Measurements from ENCODE around the gene STMND1.

DNA sequence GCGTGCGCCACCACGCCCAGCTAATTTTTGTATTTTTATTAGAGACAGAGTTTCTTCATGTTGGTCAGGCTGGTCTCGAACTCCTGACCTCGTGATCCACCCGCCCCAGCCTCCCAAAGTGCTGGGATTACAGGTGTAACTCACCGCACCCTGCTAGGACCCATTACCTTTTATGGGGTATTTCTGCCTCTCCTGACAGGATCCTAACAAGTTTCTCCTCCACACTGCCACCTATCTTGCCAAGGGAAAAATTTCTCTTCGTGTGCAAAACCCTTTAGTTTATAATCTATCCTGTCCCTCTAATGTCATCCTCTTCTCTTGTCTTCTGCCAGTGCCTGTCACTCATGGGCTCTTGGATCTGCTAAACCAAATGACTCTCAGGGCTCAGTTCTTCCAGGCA is 1.9 kb downstream of the STMND1 start:
- TF ChIP-seq CTCF (IDR thresholded peaks at IDR 0.05) (no peak), FOXP1 (CRISPR knock-in tag; IDR thresholded peaks at IDR 0.05; ENCODE audit: borderline replicate concordance) (no peak), SMAD4 (CRISPR knock-in tag; IDR thresholded peaks at IDR 0.05) (no peak), AFF4 (CRISPR knock-in tag; IDR thresholded peaks at IDR 0.05; ENCODE audit: borderline replicate concordance) (no peak), ZNF121 (CRISPR knock-in tag; IDR thresholded peaks at IDR 0.05) (no peak), TCF7 (CRISPR knock-in tag; IDR thresholded peaks at IDR 0.05; ENCODE audit: low read depth) (no peak), SOX15 (CRISPR knock-in tag; IDR thresholded peaks at IDR 0.05) (no peak), ZNF263 (CRISPR knock-in tag; IDR thresholded peaks at IDR 0.05; ENCODE audit: low read depth) (no peak), CBFB (CRISPR knock-in tag; IDR thresholded peaks at IDR 0.05; ENCODE audit: low read depth) (no peak), FOXJ3 (CRISPR knock-in tag; IDR thresholded peaks at IDR 0.05; ENCODE audit: borderline replicate concordance) (no peak), ATF2 (CRISPR knock-in tag; IDR thresholded peaks at IDR 0.05; ENCODE audit: borderline replicate concordance, low read depth) (no peak)
- TF ChIP-seq, protein P1, sequence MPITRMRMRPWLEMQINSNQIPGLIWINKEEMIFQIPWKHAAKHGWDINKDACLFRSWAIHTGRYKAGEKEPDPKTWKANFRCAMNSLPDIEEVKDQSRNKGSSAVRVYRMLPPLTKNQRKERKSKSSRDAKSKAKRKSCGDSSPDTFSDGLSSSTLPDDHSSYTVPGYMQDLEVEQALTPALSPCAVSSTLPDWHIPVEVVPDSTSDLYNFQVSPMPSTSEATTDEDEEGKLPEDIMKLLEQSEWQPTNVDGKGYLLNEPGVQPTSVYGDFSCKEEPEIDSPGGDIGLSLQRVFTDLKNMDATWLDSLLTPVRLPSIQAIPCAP (CRISPR knock-in tag; IDR thresholded peaks at IDR 0.05): no peak
